Natural killer cell (primary cell): ENCODE measurements around the gene RSRC1. TPM values are rescaled to one million over a fixed set of nuclear protein-coding genes. Genes with fewer than 3 reads are reported as not detected.

Experiments
- ATAC-seq, 3 donors: fragments of 150-1000 bp in 2 of 3; fragments of 200-7000 bp in 1 of 3; cut with Tn5 transposase; 1 replicate in 1 of 3; 2 replicates in 2 of 3; pipeline ENCODE4 v1.10.0; 2021; ENCODE audit warnings: mild to moderate bottlenecking in 2 of 3, moderate library complexity in 2 of 3
- DNase-seq, 2 donors: peaks; one replicate each; pipeline versions ENCODE4 v3.0.0 to v3.0.0-alpha.2; 2013 to 2021; ENCODE audit warnings: mixed read lengths in 1 of 2
- H3K27ac ChIP-seq: one replicate; pipeline ENCODE4 v1.5.1; 2013; ENCODE audit warnings: mild to moderate bottlenecking, low read length
- H3K27me3 ChIP-seq: one replicate; pipeline ENCODE4 v1.6.1; 2013; ENCODE audit warnings: low read length; ENCODE audit not compliant: control insufficient read depth, insufficient read depth
- H3K36me3 ChIP-seq: one replicate; pipeline ENCODE4 v1.6.1; 2013; ENCODE audit warnings: low read length; ENCODE audit not compliant: control insufficient read depth, insufficient read depth
- H3K4me1 ChIP-seq: one replicate; pipeline ENCODE4 v1.6.1; 2013; ENCODE audit warnings: low read length; ENCODE audit not compliant: control insufficient read depth, insufficient read depth
- H3K4me3 ChIP-seq: one replicate; pipeline ENCODE4 v1.5.1; 2013; ENCODE audit warnings: low read length
- H3K9me3 ChIP-seq: one replicate; pipeline ENCODE4 v1.6.1; 2013; ENCODE audit warnings: low read length; ENCODE audit not compliant: control insufficient read depth, insufficient read depth
- H3K27ac Mint-ChIP-seq, 2 donors: one replicate each; pipeline ENCODE4 v1.8.0; 2022; ENCODE audit warnings: mild to moderate bottlenecking in 2 of 2, mixed read lengths in 2 of 2, moderate library complexity in 1 of 2
- H3K27me3 Mint-ChIP-seq, 2 donors: one replicate each; pipeline ENCODE4 v1.8.0; 2022; ENCODE audit warnings: low read depth in 2 of 2, mixed read lengths in 2 of 2
- H3K36me3 Mint-ChIP-seq: one replicate; pipeline ENCODE4 v1.8.0; 2022; ENCODE audit warnings: mixed read lengths
- H3K4me1 Mint-ChIP-seq, 2 donors: one replicate each; pipeline ENCODE4 v1.8.0; 2022; ENCODE audit warnings: mixed read lengths in 2 of 2
- H3K4me3 Mint-ChIP-seq: one replicate; pipeline ENCODE4 v1.8.0; 2022; ENCODE audit warnings: mild to moderate bottlenecking, moderate library complexity, mixed read lengths
- H3K9me3 Mint-ChIP-seq, 2 donors: one replicate each; pipeline ENCODE4 v1.8.0; 2022; ENCODE audit warnings: mixed read lengths in 2 of 2
- WGBS: methylation state at CpG from one replicate; pipeline ENCODE4 v1.1.7; 2013; ENCODE audit warnings: missing lambda C conversion rate; ENCODE audit not compliant: insufficient coverage; 5-methylcytosine and 5-hydroxymethylcytosine counted together
- intact Hi-C: fragments of 100-400 bp; cut with micrococcal nuclease; formaldehyde crosslinking; loops from one replicate; pipeline ENCODE4 v1.14.2; 2022
- total RNA-seq, 4 donors: library from RNA; stranded (reverse); fragments of 120-200 nt in 1 of 4; gene quantifications; one replicate each; pipeline versions ENCODE4 v1.2.3 to v1.2.4, GENCODE V29; 2013 to 2022
- TF ChIP-seq, protein P1 (sequence below): fragments of 200-600 bp; IDR thresholded peaks from one replicate; pipeline ENCODE4 v1.8.0; 2022; ENCODE audit warnings: antibody characterized with exemption

RSRC1 gene
- total RNA-seq, 3 donors from 2014 or later (not counting 1 experiment from before 2014, with no cell fraction given): 37.3 to 41.1 (median 37.6) TPM

DNA sequence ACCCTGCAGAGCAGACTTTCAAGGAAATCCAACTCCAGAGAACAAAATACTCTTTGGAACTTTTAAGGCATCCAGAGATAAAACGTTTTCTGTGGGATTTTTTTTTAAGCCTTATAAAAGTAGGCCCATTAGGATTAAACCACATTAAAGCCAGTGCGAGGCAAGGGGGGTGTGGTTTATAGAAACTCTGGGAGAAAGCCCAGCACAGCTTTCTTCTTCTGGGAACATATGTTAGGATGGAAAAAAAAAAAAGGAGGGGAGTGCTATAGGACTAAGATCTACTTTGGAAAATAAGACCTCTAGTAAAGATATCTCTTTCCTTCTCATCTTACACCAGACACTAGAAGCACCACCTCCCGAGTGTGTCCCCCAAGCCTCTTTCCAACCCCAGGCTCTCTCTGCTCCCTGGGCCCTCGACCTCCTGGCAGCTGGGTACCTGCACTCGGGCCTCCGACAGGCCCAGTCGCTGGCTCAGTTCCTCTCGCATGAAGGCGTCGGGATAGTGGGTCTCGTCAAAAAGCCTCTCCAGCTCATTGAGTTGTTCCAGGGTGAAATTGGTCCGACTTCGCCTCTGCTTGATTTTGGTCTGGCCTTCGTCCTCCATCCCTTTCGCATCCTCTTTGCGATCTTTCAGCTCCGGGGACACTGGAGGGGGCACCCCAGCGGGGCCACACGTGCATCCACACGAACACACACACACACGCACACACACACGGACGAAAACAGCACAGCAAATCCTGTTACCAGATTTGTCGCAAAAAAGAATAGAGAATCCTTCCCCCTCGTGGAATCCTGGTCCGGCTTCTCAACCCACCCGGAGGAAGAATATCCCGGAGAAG lies 7.4 kb upstream of the RSRC1 start:
- peak overlapping the region; percentile 1 for H3K4me3 Mint-ChIP-seq
- Histone ChIP-seq H3K4me1 (peaks cover 56% of the 10 kb centered on the region), H3K27ac (no peak overlapping the region), H3K4me3 (no peak overlapping the region), H3K9me3 (peaks cover 7% of the 10 kb centered on the region), H3K27me3 (peaks cover 94% of the 10 kb centered on the region), H3K36me3 (no peaks in the 10 kb centered on the region)
- peaks cover 49 to 65% of the 10 kb centered on the region in 2 donors for H3K4me1 Mint-ChIP-seq
- no peak for ATAC-seq
- no peaks in the 10 kb centered on the region for H3K9me3 Mint-ChIP-seq
- WGBS: 13% methylated on average over 28 of the region's 28 CpGs
- no peaks in the 10 kb centered on the region for H3K36me3 Mint-ChIP-seq
- peak in 1 of 2 donors; percentile 17 for DNase-seq
- H3K27me3 Mint-ChIP-seq: peaks cover 76 to 92% of the 10 kb centered on the region in 2 donors
- H3K27ac Mint-ChIP-seq: no peak overlapping the region
- intact Hi-C loops: no loop called here
- TF ChIP-seq, protein P1, sequence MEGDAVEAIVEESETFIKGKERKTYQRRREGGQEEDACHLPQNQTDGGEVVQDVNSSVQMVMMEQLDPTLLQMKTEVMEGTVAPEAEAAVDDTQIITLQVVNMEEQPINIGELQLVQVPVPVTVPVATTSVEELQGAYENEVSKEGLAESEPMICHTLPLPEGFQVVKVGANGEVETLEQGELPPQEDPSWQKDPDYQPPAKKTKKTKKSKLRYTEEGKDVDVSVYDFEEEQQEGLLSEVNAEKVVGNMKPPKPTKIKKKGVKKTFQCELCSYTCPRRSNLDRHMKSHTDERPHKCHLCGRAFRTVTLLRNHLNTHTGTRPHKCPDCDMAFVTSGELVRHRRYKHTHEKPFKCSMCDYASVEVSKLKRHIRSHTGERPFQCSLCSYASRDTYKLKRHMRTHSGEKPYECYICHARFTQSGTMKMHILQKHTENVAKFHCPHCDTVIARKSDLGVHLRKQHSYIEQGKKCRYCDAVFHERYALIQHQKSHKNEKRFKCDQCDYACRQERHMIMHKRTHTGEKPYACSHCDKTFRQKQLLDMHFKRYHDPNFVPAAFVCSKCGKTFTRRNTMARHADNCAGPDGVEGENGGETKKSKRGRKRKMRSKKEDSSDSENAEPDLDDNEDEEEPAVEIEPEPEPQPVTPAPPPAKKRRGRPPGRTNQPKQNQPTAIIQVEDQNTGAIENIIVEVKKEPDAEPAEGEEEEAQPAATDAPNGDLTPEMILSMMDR: no peak

DNA sequence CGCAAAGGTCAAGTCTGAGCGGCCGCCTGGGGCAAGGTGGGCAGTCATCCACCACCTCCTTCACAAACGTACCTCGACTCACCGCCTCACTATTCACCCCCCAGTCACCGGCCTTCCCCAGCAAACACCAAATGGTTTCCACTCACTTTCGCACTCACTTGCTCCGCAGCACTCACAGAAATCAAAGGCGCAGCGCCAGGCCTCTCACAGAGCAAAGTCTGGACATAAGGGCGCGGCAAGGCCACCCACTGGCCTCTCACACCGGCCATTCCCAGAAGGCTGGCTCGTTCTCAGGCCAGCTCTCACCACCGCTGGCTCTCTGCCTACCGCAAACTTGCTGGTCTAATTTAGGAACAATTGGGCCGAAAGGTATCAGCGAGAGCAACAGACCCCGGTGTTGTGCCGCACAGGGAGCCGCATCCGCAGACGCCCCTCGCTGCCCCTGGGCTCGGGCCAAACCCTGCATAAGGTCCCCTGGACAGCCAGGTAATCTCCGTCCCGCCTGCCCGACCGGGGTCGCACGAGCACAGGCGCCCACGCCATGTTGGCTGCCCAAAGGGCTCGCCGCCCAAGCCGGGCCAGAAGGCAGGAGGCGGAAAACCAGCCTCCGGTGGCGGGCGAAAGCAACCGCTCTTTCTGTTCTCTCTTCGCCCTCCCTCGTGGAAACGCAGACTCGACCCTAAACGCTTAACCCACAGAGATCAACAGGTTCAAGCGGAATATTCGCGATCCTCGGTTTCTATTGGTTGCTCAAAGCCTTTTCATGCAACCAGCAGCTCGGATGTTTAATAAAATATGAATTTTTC lies 6.6 kb upstream of the RSRC1 start:
- H3K4me1 Mint-ChIP-seq: peaks cover 43 to 59% of the 10 kb centered on the region in 2 donors
- peak overlapping the region in 1 of 2 donors; percentile 56 for H3K27ac Mint-ChIP-seq

DNA sequence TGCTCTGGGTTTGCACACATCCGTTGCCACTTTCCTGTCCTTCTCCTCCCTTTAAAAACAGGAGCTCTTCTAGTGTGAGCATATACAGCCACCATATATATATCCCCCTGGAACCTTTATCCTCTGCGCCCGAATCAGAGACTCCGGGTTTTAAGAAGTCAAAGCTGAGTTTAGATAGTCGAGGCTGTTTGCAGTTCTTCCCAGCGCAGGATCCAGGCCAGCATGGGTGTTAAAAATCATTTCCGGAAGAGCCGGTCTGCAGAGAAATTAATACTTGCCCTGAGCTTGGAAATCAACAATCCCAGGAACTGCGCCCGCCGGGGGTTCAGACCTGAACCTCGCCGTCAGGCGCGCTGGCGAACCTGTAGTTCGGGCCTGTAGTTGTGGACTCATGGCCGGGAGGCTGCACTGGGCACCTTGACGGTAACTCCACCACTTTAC lies 6.0 kb upstream of the RSRC1 start:
- ATAC-seq (no peak), DNase-seq (peak in 1 of 2 donors; percentile 40)
- no peaks in the 10 kb centered on the region for H3K9me3 Mint-ChIP-seq
- H3K4me3 Mint-ChIP-seq: peak overlapping the region; percentile 80
- H3K4me3 ChIP-seq: no peak overlapping the region
- H3K36me3 ChIP-seq: no peaks in the 10 kb centered on the region
- H3K9me3 ChIP-seq: peaks cover 7% of the 10 kb centered on the region
- H3K27ac Mint-ChIP-seq: peak overlapping the region in 1 of 2 donors; percentile 56
- H3K27me3 ChIP-seq: peaks cover 94% of the 10 kb centered on the region
- no peaks in the 10 kb centered on the region for H3K36me3 Mint-ChIP-seq
- H3K4me1 ChIP-seq: peaks cover 44% of the 10 kb centered on the region
- peaks cover 70 to 91% of the 10 kb centered on the region in 2 donors for H3K27me3 Mint-ChIP-seq
- TF ChIP-seq, protein P1: no peak
- H3K27ac ChIP-seq: no peak overlapping the region
- 29% methylated on average over 19 of the region's 19 CpGs for WGBS
- intact Hi-C loops: no loop called here
- H3K4me1 Mint-ChIP-seq: peaks cover 41 to 53% of the 10 kb centered on the region in 2 donors

More for the DNA sequence above, 6.6 kb upstream of the RSRC1 start:
- H3K27ac ChIP-seq: no peak overlapping the region
- intact Hi-C loops: no loop called here
- 6% methylated on average over 52 of the region's 52 CpGs for WGBS
- H3K27me3 Mint-ChIP-seq: peaks cover 72 to 92% of the 10 kb centered on the region in 2 donors
- H3K9me3 Mint-ChIP-seq: no peaks in the 10 kb centered on the region
- DNase-seq (peak in 1 of 2 donors; percentile 18), ATAC-seq (peak in 2 of 3 donors; percentile 20 to 37)
- H3K36me3 Mint-ChIP-seq: no peaks in the 10 kb centered on the region
- H3K27me3 ChIP-seq: peaks cover 94% of the 10 kb centered on the region
- H3K36me3 ChIP-seq: no peaks in the 10 kb centered on the region
- peaks cover 7% of the 10 kb centered on the region for H3K9me3 ChIP-seq
- H3K4me1 ChIP-seq: peaks cover 49% of the 10 kb centered on the region
- TF ChIP-seq, protein P1: no peak
- peak overlapping the region; percentile 80 for H3K4me3 Mint-ChIP-seq
- no peak overlapping the region for H3K4me3 ChIP-seq
